ENCODE results near the gene GUCA1A.
"Not testable (repeated sequence)": the region's sequence is repeated elsewhere in the genome, so short reads cannot be mapped to it uniquely, and the experiment has no call there.

Gene GUCA1A

GRCh38 chr6:42199106-42199981, 26.2 kb downstream of the GUCA1A start:
- peak; percentile 75 to 91 for DNase-seq
- TF ChIP-seq GATA1 (IDR thresholded peaks at IDR 0.05; ENCODE audit: low read depth, low read length) (no peak), POLR2A (IDR thresholded peaks at IDR 0.05; ENCODE audit: low read length) (peak; percentile 35)

- DNase-seq: no peak
These were observed 26.9 kb downstream of the GUCA1A start for GRCh38 chr6:42200035-42200434.

GRCh38 chr6:42201382-42201781, 28.2 kb downstream of the GUCA1A start:
- no peak for DNase-seq
- TF ChIP-seq POLR2A (IDR thresholded peaks at IDR 0.05; ENCODE audit: low read length) (no peak), GATA1 (IDR thresholded peaks at IDR 0.05; ENCODE audit: low read depth, low read length) (no peak)

More at GRCh38 chr6:42200035-42200434, 26.9 kb downstream of the GUCA1A start:
- no peak for TF ChIP-seq POLR2A (IDR thresholded peaks at IDR 0.05; ENCODE audit: low read length)

GRCh38 chr6:42202131-42202915, 29.2 kb downstream of the GUCA1A start:
- DNase-seq: not testable (repeated sequence)

DNA sequence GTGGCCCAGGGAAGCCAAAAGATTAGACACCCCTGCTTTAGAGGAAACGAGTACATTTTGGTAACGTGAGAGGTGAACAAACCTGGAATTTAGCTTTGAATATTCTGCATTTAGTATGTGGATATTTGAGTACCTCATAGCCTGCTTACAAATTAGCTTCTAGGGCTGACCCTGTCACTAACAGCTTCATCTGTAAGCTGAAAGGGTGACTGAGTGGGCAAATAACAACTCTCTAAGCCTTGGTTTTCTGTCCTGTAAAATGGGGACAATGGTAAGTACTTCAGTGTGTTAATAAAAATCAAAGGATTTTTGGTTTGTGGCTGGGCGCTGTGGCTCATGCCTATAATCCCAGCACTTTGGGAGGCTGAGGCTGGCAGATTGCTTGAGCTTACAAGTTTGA, 30.0 kb downstream of the GUCA1A start:
- TF ChIP-seq GATA1 (IDR thresholded peaks at IDR 0.05; ENCODE audit: low read depth, low read length) (no peak), POLR2A (IDR thresholded peaks at IDR 0.05; ENCODE audit: low read length) (no peak)
- DNase-seq: no peak

DNA sequence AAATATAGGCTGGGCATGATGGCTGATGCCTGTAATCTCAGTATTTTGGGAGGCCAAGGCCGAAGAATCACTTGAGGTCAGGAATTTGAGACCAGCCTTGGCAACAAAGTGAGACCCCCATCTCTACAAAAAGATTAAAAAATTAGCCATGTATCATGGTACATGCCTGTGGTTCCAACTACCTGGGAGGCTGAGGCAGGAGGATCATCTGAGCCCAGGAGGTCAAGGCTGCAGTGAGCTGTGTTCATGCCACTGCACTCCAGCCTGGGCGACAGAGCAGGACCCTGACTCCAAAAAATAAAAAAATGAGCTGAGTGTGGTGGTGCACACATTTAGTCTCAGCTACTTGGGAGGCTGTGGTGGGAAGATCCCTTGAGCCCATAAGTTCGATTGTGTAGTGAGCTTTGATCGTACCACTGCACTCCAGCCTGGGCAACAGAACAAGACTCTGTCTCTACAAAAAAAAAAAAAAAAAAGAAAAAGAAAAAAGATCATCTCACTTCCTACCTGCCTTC, 31.7 kb downstream of the GUCA1A start:
- no peak for TF ChIP-seq POLR2A (IDR thresholded peaks at IDR 0.05; ENCODE audit: low read length)
- no peak for TF ChIP-seq GATA1 (IDR thresholded peaks at IDR 0.05; ENCODE audit: low read depth, low read length)

GRCh38 chr6:42207559-42207958, 34.4 kb downstream of the GUCA1A start:
- DNase-seq: not testable (repeated sequence)

More for the DNA sequence above, 31.7 kb downstream of the GUCA1A start:
- DNase-seq: no peak

DNA sequence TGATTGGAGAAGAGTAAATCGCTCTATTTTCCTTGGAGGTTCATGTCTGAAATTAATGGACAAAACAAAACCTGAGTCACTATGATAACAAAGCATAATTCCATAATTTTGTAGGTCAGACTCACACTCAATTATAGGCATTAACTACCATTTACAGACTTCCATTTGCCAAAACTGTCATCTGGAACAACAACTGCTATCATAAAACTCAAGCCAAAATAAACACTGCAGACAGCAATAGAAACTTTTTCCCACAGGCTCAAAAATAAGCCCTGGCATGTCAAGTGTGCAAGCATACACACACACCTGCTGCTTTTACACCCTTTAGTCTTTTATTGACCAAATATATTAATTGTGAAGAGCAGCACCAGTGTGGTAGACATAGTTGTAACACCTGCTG, 37.4 kb downstream of the GUCA1A start:
- no peak for TF ChIP-seq GATA1 (IDR thresholded peaks at IDR 0.05; ENCODE audit: low read depth, low read length)
- no peak for TF ChIP-seq POLR2A (IDR thresholded peaks at IDR 0.05; ENCODE audit: low read length)
- no peak for DNase-seq

DNA sequence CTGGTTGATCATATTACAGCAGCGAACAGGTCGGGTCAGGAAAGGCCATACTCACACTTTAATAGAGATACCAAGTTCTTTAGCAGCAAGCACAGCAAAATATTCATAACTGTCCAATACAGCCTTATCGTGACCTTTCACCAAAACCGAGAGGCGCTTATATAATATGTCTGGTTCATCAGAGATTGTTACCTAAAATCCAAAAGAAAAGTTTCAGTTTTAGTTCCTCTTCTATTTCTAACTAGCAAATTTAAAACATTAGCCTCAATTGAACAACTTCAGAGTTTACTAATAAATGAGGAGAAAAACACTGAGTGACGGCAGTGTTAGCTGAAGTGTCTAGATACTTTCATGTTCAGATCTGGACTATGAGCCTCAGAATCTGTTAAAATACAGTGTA, 38.6 kb downstream of the GUCA1A start:
- DNase-seq: no peak
- TF ChIP-seq GATA1 (IDR thresholded peaks at IDR 0.05; ENCODE audit: low read depth, low read length): no peak
- no peak for TF ChIP-seq POLR2A (IDR thresholded peaks at IDR 0.05; ENCODE audit: low read length)

DNA sequence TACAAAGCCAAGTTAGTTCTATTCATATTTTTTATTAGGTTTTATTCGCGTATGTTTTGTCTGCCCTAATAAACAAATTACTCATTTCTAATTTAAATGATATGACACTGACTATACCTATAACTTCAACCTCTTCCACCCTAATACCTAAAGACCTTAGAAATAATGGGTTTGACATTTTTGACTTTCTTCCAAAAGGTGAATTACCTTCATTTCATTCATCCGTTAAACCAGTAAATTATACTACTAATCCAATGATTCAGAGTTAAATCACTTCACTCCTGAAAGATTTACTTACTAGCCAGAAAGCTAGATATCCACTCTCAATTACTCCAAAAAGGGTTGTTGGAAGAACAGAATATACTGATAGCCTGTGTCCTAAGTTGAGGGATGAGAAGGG, 39.3 kb downstream of the GUCA1A start:
- DNase-seq: no peak
- TF ChIP-seq GATA1 (IDR thresholded peaks at IDR 0.05; ENCODE audit: low read depth, low read length): no peak
- TF ChIP-seq POLR2A (IDR thresholded peaks at IDR 0.05; ENCODE audit: low read length): no peak

- not testable (repeated sequence) for DNase-seq
These were observed 43.3 kb downstream of the GUCA1A start for GRCh38 chr6:42216495-42216894.

- TF ChIP-seq GATA1 (IDR thresholded peaks at IDR 0.05; ENCODE audit: low read depth, low read length) (no peak), POLR2A (IDR thresholded peaks at IDR 0.05; ENCODE audit: low read length) (no peak)
- DNase-seq: peak; percentile 46 to 65
These were observed 44.0 kb downstream of the GUCA1A start for GRCh38 chr6:42217157-42217518.

GRCh38 chr6:42217519-42218367, 44.6 kb downstream of the GUCA1A start, which contains the start of gene MRPS10:
Gene MRPS10, minus strand, starts transcription at chr6:42217861. Its CDS starts 12 bp downstream, at chr6:42217849.
- no peak for TF ChIP-seq GATA1 (IDR thresholded peaks at IDR 0.05; ENCODE audit: low read depth, low read length)
- peak; percentile 97 for TF ChIP-seq POLR2A (IDR thresholded peaks at IDR 0.05; ENCODE audit: low read length)
- peak; percentile 95 to 97 for DNase-seq

DNA sequence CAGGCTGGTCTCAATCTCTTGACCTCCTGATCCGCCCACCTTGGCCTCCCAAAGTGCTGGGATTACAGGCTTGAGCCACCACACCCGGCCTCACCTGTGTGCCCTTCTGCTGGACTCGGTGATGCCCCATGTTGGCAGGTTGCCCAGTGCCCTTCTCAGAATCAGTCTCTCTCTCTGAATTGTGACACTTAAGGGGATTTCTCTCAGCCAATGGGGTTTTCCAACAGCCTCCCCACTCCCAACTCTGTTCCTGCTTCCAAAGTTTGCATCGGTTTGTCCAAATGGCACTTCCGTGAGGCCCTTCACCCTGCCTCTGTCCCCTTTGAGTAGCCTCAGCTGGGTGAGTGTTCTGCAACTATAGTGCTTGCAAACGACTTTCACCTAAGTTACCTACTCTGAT, 47.6 kb downstream of the GUCA1A start:
- no peak for DNase-seq
- TF ChIP-seq POLR2A (IDR thresholded peaks at IDR 0.05; ENCODE audit: low read length) (no peak), GATA1 (IDR thresholded peaks at IDR 0.05; ENCODE audit: low read depth, low read length) (no peak)
